Hematopoietic multipotent progenitor cell treated with erythropoietin and hydrocortisone succinate and interleukin-3 and kit ligand, for 8 days (in vitro differentiated cells): ENCODE results near the gene DCLK1.
"Not testable (repeated sequence)": the region's sequence is repeated elsewhere in the genome, so short reads cannot be mapped to it uniquely, and the experiment has no call there.

Source experiments
- DNase-seq: peaks from one replicate; pipeline ENCODE4 v3.0.0-alpha.2; 2015

DCLK1 gene

GRCh38 chr13:36130552-36131221, 495 bp downstream of the DCLK1 start:
- no peak for DNase-seq

DNA sequence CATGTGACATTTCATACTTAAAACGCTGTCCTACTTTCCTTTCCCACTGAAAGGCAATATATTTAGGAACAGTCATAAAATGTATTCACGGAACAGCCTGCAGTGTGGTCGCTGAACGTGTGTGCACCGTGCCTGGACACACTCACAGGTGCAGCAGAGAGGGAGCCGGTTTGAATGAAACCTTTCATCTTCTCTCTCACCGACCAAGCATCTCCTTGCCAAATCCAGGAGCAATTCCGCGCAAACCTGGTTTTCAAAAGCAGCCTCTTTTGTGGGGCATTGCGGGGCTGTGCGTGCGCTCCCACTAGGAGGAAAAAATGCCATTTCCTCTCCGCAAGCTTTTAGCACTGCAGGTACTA, 1.0 kb downstream of the DCLK1 start:
- DNase-seq = no peak

GRCh38 chr13:36129539-36129938, 1.6 kb downstream of the DCLK1 start:
- DNase-seq = no peak

- DNase-seq = no peak
These were observed 4.7 kb downstream of the DCLK1 start for GRCh38 chr13:36126491-36126890.

DNA sequence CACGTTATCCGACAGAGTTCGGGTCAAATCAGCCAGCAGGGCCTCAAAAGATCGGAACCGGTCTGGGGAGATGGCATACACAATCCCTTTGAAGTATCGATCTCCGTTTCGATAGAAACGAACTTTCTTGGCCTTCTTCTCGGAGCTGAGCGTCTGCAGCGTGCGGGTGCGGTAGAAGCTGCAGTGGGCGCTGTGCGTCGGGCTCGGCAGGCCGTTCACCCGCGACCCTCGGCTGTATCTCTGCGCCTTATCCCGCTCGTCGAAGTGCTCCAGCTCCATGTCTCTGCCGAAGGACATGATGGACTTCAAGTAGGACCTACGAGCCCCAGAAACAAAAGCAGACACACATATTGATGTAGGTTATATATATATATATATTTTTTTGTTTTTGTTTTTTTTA, 5.3 kb downstream of the DCLK1 start:
- DNase-seq = no peak

GRCh38 chr13:36124236-36124822, 6.9 kb downstream of the DCLK1 start:
- no peak for DNase-seq

- no peak for DNase-seq
These were observed 15.9 kb downstream of the DCLK1 start for GRCh38 chr13:36115306-36115705.

- DNase-seq = no peak
These were observed 16.9 kb downstream of the DCLK1 start for GRCh38 chr13:36114233-36114632.

DNA sequence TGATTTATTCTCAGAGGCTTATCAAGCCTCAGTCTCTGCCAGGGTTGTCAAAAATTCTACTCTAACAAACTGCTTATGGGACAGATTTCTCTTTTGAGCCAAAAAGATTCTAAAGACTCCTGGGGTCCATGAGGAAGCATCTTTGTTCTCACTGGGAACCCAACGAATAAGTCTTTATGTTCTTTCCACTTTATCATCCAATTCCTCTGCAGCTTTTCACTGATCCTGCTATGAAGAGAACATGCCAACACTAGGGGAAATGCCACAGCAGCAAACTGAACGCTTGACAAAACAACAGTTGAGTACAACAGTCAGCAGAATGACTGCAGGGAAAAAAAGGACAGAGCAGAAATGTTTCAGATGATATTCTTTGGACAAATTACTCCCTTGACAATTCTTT, 22.2 kb downstream of the DCLK1 start:
- no peak for DNase-seq

GRCh38 chr13:36108342-36108741, 22.8 kb downstream of the DCLK1 start:
- DNase-seq = no peak

DNA sequence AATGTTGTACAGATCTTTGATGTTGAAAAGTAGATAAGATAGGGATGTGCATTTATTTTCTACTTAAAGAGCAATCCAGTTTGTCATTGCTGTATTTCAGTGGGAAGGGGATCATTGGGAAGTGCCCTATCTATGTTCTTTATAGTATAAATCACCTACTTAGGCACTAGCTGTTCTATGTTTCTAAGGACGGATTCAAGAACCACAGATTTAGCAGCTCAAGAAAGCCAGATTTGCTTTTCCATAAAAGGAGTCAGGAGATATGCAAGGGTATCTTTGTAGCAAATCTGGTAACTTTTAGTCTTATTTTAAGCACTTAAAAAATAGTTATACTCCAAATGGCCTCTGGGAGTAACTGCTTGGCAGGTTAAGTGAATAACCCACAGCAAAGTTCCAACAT, 23.7 kb downstream of the DCLK1 start:
- no peak for DNase-seq

GRCh38 chr13:36105726-36106125, 25.5 kb downstream of the DCLK1 start:
- no peak for DNase-seq

GRCh38 chr13:36102721-36103120, 28.5 kb downstream of the DCLK1 start:
- no peak for DNase-seq

DNA sequence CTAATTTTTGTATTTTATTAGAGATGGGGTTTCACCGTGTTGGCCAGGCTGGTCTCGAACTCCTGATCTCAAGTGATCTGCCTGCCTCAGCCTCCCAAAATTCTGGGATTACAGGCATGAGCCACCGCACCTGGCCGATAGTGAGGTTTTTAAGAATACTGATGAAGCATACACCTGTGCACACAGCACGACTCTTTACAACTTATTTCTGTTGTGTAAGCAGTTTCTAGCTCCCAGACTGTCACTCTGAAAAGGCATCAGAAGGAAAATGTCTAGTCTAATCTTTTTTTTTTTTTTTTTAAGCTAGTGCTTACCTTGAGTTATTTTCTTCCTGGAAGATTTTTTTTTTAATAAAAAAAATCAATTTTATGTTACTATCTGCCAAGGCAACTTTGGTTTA, 29.3 kb downstream of the DCLK1 start:
- not testable (repeated sequence) for DNase-seq

DNA sequence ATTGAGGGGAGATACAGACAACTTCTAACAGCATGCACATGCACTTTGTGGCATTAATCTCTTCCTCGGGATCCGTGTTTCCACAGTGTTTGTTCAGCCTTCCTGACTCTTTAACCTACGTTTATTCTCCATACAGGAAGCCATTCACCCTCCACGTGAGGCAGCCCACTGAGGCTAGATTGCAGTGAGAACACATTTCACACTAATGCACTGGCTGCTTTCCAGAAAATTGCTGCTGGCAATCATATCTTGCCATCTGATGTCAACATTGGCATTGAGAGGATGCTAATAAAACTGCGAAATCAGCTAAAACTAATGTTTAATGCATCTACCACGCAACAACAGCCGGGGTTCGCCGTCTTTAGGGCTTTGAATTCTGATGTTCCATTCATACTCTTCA, 30.0 kb downstream of the DCLK1 start:
- no peak for DNase-seq

GRCh38 chr13:36098080-36098479, 33.1 kb downstream of the DCLK1 start:
- DNase-seq = no peak

DNA sequence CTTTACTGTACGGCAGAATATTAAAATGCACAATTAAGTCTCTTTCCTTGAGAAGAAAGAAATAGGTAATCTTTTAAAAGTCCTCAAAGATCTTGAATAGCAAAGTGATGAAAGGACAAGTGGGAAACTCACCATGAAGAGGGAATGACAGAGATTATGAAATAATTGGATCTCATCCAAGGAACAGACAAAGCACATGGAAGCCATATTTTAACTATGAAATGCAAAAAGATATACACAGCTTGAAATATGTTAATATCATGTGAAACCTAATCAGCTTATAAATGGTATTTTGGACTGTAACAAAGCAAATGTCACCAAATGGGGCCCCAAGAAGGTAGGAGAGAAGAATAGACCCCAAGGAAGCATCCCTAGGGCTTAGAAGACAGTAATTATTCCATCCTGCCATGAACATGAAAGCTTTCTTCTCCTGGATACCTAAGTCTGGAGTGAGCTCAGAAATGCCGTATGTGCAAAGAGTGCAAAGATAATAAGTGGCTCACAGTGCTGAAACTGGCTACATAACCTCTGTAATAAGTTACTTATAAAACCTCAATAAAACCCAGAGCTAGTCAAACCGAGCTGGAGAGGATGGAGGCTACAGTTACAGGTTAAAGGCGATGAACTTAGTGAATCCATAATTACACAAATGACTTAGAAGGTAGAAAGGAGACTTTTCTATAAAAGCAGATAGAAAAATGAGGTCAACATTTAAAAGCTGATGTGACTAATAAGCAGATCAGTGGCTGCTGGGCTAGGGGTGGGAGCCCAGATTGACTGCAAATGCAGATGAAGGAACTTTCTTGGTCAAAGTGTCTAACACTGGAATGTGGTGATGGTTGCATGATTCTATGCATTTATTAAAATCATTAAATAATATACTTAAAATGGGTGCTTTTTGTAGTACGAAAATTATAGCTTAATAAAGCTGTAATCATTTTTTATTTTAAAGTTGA, 34.4 kb downstream of the DCLK1 start:
- DNase-seq = no peak

- DNase-seq = no peak
These were observed 36.7 kb downstream of the DCLK1 start for GRCh38 chr13:36094478-36094877.

- no peak for DNase-seq
These were observed 40.6 kb downstream of the DCLK1 start for GRCh38 chr13:36090592-36090991.

DNA sequence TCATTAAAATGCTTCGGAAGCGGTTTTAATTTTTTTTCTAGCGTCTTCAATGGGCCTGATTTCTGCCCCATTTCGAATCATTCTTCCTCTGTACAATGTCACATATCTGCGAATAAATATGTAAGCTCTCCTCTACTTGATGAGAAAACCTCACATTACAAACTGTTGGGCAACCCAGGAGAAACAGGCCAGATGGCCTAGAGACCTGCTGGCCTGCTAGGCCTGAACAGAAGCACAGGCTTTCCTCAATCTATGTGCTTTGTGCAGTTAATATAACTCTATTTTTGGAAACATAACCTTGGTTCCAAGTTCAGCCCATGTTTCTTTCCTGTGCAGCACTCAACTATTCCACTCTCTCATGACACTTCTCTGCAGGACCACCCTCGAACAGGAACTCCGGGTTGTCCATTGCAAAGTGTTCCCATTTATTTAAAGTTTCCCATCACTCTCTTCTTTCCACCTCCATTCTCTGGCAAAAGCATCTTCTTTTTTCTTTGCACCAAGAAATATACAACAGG, 42.0 kb downstream of the DCLK1 start:
- no peak for DNase-seq

- no peak for DNase-seq
These were observed 42.7 kb downstream of the DCLK1 start for GRCh38 chr13:36088463-36088862.

GRCh38 chr13:36088001-36088400, 43.2 kb downstream of the DCLK1 start:
- no peak for DNase-seq

GRCh38 chr13:36086117-36086516, 45.1 kb downstream of the DCLK1 start:
- DNase-seq = no peak

DNA sequence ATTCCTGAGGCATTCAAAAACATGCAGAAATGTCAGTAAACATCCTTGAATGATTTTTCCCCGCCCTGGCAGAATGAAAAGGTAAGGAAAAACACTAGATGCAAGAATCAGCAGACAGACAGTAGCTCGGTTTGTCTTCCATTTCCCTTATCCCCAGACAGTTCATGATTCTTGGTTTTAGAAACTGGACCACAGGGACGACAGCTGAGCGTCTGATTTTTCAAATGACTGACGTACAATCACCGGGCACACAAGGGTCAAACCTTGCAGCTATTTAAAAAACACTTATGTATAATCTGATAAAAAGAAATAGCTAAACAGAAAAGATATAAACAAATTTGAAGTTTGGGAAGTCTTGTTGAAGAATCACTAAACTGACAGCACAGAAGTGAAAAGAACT, 47.1 kb downstream of the DCLK1 start:
- no peak for DNase-seq
